Ovary (tissue), 3 donors: Measurements from ENCODE around the gene OR2J1.

ENCODE experiments used
- CTCF ChIP-seq, 3 donors: fragments of 450-650 bp in 2 of 3; fragments of 200-600 bp in 1 of 3; IDR thresholded peaks; one replicate each; pipeline versions ENCODE4 v1.5.1 to v1.8.0; 2016 to 2022; ENCODE audit warnings: antibody characterized with exemption in 3 of 3, mild to moderate bottlenecking in 1 of 3
- POLR2A ChIP-seq: fragments of 450-650 bp; IDR thresholded peaks from one replicate; pipeline ENCODE4 v1.6.1; 2017; ENCODE audit warnings: antibody characterized with exemption, mild to moderate bottlenecking, moderate library complexity
- donor health status: DM: no; HTN: no; CAD: no.

GRCh38 chr6:29112135-29112534 lies 12.8 kb downstream of the OR2J1 start:
- TF ChIP-seq CTCF (IDR thresholded peaks at IDR 0.05) (no peak), POLR2A (no peak)
